ENCODE data around the gene ENDOV.

Gene ENDOV

DNA sequence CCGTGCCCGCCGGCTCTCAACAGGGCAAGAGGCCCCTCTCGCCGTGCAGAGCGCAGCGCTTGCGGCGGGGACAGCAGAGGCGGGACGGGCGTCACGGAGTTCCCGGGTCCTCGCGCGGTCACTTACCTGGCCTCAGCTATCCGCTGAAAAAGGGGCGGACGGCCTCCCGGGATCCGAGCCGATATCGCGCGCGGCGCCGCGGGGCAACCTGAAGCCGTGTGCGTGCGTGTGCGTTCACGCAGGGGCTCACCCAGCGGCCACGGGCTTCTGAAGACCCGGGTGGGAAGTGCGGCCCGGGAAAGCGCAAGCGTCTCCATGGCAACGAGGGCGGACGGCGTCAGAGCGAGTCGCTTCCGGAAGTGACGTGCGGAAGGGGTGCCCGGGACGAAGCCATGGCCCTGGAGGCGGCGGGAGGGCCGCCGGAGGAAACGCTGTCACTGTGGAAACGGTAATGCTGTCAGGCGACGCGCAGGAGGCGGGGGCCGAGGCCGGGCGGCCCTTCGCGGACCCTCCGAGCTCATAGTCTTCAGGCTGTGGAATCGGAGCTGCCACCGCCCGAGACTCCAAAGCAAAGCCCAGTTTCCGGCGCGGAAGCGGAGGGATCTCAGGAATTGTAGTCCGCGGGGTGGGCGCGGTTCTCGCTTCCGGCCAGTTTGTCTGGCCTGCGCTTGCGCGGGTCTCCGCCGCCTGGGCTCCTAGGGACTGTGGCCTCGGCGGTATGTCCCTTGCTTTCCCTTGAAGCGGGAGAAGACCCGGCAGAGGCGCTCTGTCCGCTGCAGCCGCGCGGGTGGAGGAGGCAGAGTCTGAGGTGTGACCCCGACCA lies at the start of gene ENDOV:
ENDOV (plus strand) TSS at position 365 of the 823 bp plus-strand sequence; CDS start at position 393, 28 bp downstream.
- DNase-seq (ENCODE audit: low spot score) = peak; percentile 92

DNA sequence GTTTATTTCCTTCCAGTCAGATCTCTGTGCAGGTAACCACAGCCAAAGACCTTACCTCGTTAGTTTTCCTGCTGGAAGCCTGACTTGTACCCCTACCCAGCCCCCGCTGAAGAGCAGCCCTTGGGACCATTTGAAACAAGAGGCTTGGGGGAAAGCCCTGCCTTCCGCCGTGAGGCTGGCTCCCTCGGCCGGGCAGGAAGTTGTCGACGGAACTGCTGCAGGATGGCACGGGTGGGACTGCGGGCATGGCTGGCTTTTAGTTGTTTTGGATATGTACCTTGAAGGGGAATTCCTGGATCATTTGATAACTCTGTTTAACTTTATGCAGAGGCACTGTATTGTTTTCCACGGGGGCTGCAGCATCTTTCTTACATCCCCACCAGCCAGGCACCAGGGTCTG lies 49.0 kb upstream of the ENDOV start:
- no peak for DNase-seq (ENCODE audit: low spot score)

DNA sequence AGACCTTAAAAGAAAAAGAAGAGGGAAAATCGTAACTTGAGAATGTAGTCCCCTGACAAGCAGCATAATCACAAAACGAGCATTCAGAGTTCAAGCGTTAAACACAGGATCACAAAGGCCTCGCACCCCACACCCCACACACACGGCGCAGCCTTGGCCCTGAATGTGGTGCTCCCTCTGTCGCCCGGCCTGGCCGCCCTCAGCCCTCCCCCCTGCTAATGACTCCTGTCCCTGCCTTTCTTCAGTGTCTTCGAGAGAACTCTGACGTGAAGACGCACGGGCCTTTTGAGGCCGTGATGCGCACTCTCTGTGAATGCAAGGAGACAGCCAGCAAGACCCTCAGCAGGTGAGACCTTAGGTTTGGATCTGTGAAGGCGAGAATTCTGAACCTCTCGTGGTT lies 47.5 kb upstream of the ENDOV start:
- no peak for DNase-seq (ENCODE audit: low spot score)

DNA sequence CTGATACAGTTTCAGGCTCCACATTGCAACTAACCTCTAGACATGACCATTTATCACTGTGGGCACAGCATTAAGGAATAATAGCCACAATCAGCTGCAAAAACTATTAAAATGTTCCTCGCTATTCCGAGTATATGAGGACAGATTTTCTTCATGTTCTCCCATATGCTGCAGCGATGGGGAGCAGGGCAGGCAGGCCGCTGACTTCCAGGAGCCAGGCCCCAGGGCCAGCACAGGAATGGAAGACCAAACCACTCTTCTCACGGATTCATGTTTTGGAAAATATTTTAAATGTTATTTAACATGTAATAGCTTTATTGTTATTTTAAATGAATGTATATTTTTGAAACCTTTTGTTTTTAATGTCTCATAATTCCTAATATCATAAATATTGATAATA lies 43.8 kb upstream of the ENDOV start:
- no peak for DNase-seq (ENCODE audit: low spot score)

DNA sequence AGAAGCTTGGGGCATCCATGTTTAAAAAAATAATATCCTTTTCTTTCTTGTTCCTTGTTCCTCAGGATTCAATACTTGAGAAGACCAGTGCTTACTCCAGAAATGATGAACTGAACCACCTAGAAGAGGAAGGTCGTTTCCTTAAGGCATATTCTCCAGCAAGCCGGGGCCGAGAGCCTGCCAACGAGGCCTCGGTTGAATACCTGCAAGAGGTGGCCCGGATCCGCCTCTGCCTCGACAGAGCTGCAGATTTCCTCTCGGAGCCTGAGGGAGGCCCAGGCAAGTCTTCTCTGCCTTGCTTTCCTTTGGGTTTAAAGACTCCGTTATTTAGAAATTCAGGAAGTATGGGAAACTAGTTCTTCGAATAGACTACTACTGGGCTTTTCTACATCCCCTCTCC lies 42.5 kb upstream of the ENDOV start:
- DNase-seq (ENCODE audit: low spot score) = no peak

DNA sequence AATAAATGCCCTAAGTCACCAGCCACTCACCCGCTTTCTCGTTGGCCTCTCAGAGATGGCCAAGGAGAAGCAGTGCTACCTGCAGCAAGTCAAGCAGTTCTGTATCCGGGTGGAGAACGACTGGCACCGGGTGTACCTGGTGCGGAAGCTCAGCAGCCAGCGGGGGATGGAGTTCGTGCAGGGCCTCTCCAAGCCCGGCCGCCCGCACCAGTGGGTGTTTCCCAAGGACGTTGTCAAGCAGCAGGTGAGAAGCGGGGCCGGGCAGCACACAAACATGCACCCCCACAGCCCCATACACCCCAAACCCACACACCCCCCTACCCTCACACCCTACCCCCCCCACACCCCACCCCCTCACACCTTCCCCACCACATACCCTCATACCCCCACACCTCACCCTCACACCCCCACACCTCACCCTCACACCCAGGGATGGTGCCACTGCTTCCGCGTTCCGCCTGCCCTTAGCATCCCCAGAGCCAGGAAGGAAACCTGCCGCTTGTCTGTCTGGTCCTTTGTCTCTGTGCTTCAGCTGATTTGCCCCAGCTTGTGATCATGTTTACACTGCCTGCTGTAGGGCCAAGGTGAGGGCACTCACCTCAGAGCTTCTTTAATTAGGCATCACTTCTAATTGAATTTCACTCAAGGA lies 41.9 kb upstream of the ENDOV start:
- no peak for DNase-seq (ENCODE audit: low spot score)

DNA sequence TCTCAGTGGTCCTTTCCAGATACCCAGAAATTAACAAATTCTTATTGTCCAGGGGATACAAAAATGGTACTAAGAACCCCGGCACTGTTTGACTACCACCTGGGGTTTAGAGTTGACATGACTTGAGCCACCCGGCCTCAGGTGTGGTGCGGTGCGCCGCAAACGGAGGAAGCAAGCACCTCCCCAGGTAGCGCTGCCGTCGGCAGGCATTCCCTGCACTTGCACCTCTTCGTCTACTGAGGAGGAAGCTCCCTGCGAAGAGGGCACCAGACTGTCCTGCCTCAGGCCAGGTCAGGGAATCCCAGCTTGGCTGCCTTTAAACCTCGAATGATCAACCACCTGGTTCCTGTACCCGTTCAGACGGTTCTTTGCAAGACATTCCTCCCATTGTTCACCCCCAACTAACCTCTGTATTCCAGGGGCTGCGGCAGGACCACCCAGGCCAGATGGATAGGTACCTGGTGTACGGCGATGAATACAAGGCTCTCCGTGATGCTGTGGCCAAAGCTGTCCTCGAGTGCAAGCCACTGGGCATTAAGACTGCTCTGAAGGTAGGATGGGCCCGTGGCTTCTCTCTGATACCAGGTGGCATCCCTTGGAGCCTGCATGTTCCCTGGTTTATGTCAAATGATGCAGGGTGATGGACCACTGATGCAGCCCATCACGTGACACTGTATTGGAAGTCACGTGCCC lies 40.8 kb upstream of the ENDOV start:
- no peak for DNase-seq (ENCODE audit: low spot score)

DNA sequence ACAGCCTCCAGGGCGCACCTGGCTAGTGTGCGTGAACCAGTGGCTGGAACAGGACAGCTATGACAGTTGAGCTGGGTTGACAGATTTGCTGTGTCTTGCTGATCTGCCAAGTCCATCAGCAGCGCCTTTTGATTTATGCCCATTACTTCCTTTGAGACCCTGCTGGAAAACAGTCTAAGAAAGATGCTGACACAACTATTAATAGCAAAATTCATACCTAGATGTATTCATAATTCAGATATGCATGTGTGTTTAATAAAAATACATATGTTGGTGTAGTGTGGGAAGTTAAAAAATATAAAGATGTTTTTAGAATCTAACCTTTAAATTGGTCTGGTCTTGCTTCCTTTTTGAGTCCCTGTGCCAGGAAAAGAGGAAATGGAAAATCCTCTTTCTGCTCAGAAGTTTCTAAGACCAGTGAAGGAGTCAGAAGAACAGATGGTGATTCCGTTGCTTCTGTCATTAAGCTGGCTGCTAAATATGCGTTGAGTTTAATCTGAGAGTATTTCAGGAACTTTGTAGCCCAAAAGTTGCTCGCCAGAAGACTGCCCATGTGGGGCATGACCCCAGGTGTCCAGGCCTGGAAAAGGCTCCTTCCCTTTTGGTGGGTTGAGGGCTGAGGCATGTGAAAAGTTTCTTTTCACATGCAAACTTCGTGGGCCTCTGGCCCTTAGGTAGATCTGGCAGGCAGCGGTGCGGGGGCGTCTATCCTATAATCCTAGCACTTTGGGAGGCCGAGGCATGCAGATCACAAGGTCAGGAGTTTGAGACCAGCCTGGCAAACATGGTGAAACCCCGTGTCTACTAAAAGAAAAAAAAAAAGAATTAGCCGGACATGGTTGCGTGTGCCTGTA lies 40.0 kb upstream of the ENDOV start:
- DNase-seq (ENCODE audit: low spot score) = no peak

DNA sequence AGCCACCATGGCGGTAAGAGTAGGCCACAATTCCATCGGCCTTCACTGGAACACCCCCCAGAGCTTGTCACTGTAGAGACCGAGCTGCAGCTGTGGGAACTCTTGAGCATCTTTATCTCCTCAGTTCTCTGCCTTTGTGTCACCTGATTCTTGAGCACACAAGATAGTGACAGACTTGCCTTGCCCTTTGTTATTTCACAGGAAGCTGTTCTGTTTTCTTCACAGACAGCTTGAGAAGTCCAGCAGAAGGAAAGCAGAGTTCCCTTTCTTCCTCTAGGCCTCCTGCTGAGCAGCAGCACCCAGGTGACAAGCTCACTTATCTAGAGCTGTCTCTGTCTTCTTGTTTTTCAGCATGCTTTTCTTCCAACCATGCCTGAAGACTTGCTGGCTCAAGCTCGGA lies 38.4 kb upstream of the ENDOV start:
- DNase-seq (ENCODE audit: low spot score) = no peak

DNA sequence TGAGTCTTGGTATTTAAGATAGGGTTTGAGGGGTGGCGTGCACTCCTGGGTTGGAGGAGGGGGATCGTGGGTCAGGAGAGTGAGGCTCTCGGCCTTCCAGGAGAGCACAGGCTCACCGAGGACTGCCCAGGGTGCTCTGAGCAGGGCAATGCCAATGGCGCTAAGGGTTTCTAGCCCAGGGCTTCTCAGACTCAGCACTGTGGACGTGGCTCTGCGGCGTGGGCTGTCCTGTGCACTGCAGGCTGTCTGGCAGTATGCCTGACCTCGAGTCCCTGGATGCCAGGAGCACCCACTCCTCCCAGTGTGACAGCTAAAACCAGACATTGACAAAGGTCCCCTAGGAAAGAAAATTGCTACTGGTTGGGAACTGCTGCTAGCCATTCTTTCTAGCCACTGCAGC lies 37.2 kb upstream of the ENDOV start:
- DNase-seq (ENCODE audit: low spot score) = no peak

DNA sequence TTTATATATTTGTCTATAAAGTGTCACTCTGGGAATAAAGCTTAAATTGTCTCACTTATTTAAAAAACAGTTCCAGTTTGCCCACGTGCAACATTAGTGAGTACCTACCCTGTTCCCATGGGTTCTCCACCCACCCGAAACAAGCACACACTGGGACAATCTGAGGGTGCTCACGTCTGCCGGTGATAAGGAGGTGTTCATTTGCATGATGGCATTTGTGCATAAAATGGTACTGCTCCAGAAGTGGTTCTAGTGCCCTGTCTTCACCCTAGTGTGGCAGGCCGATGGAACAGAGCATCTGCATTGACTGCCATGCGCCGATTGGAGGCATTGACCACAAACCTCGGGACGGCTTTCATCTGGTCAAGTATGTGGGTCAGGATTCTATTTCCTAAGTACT lies 35.6 kb upstream of the ENDOV start:
- DNase-seq (ENCODE audit: low spot score) = no peak

DNA sequence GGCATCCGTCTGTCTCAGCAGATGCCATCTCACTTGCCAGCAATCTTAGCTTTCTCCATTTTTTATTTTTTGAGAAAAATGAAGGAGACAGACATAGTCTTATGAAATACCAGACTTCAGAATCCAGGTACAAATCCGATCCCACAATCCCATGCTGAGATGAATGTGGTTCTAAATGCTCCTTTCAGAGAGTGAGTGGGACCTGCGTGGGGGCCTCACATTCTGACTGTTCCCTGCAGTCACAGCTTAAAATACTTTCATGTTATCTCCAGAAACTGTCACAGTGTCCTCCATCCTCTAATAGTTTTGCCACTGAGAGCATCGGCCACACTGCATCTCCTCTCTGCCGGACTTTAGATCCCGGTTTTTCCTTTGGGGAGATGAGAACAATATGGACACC lies 34.9 kb upstream of the ENDOV start:
- no peak for DNase-seq (ENCODE audit: low spot score)

DNA sequence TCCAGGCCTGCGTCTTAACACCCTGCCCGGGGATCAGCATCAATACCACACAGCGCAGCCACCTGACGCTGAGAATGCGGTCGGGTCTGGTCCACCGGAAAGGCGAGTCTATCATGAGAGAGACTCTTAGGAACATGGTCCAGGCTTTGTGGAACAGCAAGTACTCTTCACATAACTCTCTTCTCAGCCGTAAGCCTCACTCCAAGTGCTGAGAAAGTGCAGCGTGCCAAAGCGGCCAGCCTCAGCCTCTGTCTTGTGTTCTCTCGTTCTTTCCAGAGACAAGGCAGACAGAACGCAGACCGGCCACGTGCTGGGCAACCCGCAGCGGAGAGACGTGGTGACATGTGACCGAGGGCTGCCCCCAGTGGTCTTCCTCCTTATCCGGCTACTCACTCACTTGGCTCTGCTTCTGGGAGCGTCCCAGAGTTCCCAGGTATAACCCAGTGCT lies 34.4 kb upstream of the ENDOV start:
- no peak for DNase-seq (ENCODE audit: low spot score)

DNA sequence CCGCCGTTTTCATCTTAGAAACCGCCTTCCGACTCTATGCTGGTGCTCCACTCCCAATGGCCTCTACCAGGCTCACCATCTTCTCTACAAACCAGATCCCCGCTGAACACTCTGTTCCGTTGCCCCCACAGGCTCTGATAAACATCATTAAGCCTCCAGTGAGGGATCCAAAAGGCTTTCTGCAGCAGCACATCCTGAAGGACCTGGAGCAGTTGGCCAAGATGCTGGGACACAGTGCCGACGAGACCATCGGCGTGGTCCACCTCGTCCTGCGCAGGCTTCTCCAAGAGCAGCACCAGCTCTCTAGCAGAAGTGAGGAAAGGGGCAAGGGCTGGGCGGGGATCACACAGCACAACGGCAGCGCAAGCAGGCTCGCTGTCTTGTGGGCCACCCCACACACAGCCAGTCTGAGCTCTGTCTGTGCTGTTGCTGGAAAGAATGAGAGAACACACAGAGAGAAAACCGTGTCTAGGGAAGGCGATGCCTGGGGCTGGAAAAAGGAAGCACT lies 33.5 kb upstream of the ENDOV start:
- no peak for DNase-seq (ENCODE audit: low spot score)

DNA sequence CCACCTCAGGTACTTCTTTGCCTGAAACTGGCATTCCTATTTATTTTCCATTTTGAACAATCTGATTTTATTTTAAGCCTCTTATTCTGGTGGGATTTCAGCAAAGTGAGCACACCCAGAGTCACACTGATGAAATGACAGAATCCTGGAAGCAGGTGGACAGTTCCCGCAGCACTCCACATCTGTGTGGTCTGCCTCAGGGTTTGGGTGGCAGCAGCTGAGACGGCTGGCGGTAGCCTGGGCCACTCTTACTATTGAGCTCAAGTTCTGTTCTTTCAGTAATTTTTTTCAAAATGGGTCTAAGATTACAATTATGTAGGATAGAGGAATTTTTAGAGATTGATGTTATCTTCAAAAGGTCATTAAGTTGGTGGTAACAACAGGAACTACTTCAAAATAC lies 32.5 kb upstream of the ENDOV start:
- no peak for DNase-seq (ENCODE audit: low spot score)

DNA sequence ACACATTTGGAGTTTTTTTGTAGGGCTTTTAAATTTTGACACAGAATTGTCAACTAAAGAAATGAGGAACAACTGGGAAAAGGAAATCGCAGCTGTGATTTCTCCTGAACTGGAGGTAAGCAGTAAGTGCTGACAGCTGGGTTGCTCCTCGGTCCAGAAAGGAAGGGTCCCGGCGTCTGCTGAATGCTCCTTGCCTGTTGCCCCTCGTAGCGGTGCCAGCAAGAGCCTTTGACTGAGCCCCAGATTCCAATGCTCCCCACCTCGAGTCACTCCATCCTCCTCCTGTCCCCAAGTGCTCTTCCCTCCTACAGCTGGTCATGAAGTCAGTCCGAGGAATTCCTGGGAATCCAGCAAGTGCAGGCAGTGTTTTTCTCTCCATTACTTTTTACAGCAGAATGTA lies 32.0 kb upstream of the ENDOV start:
- no peak for DNase-seq (ENCODE audit: low spot score)

DNA sequence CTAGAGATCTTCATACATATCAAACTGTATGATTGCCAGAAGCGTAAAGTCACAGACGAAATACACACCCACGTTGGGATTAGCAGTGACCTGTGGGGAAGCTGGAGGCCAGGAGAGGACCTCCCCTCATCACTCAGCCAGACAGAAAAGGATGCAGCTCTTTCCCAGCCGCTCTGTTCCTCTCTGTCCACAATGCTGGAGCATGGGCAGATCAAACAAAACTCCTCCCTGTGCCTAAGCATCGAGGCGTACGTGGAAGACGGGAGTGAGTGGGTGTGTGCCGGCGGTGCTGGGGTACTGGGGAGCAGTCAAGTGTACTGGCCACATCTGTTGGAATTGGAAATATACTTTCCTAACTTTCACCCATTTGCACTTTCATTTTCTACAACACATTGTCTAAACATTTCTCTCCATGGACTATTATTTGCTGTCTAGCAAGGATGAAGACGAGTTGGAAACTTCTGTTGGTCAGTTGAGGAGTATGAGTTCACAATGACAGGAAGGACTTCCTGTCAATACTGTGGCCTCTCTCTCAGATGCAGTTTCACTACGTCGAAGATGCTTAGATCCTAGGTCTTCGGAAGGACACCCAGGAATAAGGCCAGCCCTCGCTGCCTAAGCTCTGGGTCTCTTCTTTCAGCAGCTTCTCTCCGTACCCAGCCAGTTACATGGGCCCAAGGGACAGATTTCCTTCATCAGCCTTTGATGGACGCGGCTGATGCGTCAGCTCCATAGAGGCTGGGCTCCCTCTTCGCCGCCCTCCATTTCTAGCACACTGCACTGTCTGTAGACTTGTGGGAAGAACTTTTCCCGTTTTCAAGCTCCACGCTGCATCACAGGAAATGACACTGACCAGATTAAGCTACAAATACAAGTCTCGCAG lies 30.6 kb upstream of the ENDOV start:
- no peak for DNase-seq (ENCODE audit: low spot score)

DNA sequence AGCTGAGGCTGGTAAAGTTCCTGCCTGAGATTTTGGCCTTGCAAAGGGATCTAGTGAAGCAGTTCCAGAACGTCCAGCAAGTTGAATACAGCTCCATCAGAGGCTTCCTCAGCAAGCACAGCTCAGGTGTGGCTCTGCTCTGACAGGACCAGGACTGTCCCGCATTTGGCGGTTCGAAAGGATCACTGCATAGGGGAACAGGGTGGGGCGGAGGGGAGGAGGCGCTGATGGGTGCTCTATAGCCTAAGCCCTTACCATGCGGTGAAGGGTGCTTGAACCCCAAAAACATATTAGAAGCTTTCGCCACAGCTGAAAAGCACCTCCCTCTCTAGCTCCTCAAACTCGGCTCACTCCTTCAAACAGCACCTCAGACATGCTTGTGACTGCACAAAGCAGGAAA lies 29.9 kb upstream of the ENDOV start:
- DNase-seq (ENCODE audit: low spot score) = no peak

DNA sequence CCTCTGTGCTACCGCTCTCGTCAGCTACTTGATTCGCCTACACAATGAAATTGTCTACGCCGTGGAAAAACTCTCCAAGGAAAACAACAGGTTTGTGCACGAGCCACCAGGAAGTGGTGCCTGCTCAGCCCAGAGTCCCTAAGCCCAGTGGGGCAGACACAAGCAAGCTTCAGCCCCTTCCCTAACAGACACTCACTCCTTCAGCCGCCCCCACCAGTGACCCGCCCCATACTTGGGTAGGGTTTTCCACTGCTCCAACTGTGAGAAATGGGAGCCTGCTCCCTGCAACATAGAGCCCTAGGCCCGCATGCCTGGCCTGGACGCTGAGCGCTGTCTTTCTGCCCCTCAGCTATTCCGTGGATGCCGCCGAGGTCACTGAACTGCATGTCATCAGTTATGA lies 28.6 kb upstream of the ENDOV start:
- DNase-seq (ENCODE audit: low spot score) = no peak

DNA sequence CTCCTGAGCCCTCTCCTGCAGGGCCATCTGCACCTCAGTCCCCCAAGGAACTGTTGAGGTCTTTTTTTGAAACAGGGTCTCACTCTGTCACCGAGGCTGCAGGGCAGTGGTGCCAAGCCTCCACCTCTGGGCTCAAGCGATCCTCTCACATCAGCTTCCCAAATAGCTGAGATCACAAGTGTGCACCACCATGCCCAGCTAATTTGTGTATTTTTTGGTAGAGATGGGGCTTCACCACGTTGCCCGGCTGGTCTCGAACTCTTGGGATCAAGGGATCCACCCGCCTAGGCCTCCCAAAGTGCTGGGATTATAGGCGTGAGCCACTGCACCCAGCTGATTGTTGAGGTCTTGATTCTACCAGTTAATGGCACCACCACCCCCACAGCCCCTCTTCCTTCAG lies 27.9 kb upstream of the ENDOV start:
- no peak for DNase-seq (ENCODE audit: low spot score)

DNA sequence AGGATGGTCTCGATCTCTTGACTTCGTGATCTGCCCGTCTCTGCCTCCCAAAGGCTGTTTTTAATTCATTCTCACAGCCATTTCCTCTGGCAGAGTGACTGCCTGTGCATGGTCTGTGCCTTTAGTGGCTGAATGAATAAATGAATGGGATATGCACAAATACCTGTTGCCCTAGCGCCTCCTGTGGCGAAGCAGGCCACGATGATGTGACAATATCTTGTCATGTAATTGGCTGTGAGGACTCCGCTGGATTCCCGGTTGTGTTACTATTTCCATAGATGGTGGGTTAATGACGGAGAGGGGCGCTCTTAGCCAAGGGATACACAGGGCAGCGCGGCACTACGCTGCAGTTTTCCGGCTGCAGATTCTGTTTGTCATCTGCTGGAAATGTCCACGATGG lies 26.8 kb upstream of the ENDOV start:
- DNase-seq (ENCODE audit: low spot score) = no peak

All from globus pallidus (tissue), 1 donor.